HG03439 (cell line): ENCODE data around the gene PANX2.

Experiments used
- ATAC-seq: cut with Tn5 transposase; IDR thresholded peaks from one replicate; pipeline ENCODE4 v1.9.1; 2021; ENCODE audit warnings: mild to moderate bottlenecking, moderate library complexity; ENCODE audit not compliant: unreplicated experiment

Gene PANX2

DNA sequence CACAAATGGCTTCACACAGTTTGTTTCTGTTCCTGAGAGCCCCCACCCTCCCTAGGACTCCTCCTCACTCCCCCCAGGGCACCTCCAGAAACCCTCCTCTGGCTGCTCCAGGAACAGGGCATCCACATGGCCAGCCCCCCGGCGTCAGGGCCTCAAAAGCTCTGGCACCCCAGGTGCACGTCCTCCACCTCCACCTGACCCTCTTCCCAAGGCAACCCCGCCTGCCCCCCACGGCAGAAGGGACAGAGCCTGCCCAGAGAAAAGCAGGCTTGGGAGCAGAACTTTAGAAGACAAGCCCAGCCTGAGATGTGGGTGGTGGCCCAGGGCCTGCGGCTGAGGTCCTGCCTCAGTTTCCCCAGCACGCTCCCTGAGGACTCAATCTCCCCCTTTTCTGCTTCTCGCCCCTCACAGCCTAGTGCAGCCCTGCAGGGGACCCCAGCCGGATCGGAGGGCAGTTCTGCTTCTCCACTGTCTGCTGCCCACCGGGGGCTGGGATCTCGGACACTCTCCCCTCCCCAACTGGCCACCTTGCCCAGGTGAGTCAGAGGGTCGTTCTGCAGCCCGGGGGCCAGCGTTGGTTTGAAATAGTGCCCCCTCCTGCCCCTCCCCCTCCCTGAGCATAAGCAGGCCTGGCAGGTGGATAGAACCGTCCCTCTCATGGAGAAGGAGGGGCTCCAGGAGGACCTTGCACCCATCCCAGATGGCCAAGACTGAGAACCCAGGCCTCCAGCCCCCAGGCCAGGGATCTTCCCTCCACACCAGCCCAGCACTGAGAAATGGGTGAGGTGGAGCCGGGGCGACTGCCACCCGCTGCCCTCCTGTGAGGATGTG lies 12.8 kb downstream of the PANX2 start:
- no peak for ATAC-seq

DNA sequence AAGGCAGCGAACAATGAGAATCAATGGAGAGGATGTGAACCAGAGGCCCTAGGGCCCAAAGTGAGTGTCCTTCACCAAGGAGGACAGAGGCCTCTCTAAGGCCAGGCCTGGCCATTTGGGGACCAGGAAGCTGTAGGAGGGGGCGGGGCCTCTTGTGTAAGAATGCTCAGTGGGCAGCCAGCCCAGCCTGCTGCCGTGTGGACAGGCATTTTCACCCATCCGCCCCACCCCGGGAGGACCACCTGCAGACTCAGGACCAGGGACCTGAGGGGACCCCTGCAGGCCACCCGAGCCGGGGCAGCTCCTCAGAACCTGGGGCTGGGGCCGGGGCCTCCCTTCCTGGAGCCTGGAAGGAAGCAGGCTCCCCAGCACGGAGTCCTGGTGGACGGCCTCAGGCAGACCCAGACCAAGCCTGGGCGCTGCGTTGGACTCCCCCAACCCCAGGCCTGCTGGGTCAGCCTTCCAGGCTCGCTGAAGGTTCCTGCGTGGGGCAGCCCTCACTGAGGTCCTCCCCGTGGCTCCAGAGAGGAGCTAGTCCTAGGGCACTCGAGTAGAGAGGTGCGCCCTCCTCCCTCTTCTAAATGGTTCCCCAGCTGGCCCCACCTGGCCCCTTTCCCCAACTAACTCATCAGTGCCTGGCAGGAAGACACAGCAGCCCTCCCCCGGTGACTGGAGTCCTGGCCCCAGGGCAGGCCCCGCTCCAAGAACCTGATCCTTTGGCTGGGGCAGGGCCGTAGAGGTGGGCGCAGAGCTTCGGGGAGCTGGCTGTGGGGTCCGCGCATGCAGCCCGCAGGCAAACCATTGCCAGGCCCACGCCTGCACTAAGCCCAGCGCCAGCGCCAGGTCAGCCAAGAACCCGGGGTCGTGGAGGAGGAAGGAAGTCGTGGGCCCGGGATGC lies 13.7 kb downstream of the PANX2 start:
- no peak for ATAC-seq

DNA sequence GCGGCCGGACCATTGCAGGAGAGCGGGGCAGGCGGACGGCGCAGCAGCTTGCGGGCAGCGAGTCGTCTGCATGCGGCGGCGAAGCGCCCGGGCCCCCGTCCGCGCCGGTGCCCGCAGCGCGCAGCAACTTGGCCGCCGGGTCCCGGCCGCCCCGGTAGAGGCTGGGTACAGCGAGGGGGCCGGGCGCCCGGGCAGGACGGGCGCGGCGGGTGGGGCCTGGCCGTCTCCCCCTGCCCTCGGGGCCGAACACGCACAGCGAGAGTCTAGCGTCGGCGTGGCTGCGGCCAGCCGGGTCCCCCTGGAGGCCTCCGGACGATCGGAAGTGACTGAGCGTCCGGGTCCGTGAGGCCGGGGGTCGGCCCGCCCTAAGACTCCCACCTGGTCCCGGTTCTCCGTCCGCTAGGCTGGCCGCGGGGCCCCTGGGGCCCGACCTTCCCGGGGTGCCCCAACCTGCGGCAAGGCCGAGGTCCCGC lies 14.4 kb downstream of the PANX2 start:
- ATAC-seq, result no peak

DNA sequence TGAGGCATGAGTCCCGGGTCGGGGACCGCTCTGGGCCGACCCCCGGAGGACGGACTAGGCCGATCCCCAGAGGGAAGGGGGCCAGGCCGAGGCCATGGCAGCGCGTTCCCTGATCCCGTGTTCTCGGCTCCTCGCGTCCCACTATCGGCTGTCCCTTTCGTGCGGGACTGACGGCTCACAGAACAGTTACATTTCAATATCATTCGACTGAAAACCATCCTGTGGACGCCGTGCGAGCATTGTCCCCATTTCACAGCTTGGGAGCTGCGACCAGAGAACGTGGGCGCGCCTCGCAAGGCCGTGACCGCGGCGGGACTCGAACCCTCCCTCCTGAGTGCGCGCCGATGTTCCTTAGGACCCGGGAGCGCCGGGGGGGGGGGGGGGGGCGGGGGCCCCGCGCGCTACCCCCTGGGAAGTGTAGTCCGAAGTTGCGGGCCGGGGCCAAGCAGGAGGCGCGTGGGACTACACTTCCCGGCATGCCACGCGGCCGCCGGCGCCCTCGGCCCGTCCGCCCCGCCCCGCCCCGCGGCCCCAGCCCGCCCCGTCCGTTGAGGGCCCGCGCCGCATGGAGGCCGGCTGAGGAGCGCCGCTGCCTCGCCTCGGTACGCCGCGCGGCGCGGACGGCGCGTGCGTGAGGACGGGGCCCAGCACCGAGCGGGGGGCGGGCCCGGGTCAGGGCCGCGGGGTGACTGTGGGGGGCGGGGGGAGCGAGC lies 15.0 kb downstream of the PANX2 start, which contains the start of gene TRABD:
Gene TRABD (plus strand): TSS at position 539 of the 713 bp plus-strand sequence. CDS start 7,148 bp downstream, outside the sequence.
- peak; percentile 28 for ATAC-seq

DNA sequence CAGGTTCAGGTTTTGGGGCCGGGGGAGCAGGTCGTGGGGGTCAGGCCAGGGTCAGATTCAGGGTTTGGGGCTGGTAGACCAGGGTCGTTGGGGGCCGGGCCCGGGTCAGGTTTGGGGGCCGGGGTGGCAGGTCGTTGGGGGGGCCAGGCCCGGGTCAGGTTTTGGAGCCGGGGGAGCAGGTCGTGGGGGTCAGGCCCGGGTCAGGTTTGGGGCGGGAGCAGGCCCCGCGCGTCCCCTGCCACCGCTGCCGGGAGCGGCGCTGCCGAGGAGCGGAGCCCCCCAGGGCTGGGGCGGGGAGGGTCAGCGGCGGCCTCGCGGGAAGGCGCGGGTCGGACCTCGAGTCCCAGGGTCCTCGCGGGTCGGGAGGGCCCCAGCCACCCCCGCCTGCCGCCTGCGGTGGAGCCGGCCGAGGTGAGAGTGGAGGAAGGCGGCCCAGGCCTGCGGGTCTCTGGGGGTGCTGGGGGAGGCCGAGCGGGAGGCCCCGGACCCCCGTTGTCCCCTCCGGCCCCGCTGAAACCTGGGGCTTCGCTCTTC lies 15.7 kb downstream of the PANX2 start:
- ATAC-seq, result no peak

DNA sequence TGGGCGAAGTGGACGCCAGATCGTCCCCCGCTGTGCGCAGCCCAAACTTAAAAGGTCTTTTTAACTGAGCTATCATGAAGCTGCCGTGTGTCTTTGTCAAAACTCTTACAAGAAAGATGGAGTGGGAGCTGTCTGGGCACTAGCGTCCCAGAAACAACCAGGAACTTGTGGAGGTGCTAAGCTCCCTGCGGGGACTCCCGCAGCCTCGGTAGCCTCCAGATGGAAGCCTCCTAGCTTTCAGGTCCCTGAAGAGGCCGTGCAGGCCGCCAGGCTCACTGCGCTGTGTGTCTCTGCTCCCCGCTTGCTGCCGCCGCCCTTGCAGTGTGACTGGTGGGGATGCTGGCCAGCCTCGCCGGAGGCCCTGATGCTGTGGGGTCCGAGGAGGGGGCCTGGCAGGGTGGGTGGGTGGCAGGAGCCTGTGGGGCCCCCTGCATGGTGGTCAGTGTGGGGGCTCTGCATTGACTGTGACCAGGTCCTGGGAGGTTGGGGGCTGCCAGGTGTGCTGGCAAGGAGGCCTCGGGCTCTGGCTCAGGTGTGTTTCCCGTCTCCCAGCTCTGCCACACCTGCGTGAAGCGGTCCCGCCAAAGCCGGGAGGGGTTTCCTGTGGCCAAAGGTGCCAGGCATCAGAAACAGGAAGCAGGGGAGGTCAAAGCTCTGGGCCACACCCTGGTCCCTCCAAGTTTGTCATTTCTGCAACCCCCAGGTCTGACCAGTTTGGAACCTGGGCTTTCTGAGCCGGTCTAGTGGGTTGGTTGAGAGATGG lies 16.4 kb downstream of the PANX2 start:
- no peak for ATAC-seq

DNA sequence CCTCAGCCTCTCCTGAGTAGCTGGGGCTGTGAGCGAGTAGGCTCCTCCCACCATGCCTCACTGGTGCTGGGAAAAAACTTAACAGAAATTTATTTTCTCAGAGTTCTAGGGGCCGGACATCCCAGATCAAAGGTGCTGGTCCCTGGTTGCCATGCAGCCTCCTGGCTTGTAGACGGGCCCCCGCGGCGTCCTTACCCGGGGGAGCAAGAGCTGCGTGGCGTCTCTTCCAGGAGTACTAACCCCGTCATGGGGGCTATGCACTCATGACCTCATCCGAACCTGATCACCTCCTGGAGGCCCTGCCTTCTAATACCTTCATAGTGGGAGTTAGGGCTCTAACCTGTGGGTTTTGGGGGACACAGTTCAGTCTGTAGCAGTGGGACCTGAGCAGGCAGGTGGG lies 17.8 kb downstream of the PANX2 start:
- no peak for ATAC-seq

DNA sequence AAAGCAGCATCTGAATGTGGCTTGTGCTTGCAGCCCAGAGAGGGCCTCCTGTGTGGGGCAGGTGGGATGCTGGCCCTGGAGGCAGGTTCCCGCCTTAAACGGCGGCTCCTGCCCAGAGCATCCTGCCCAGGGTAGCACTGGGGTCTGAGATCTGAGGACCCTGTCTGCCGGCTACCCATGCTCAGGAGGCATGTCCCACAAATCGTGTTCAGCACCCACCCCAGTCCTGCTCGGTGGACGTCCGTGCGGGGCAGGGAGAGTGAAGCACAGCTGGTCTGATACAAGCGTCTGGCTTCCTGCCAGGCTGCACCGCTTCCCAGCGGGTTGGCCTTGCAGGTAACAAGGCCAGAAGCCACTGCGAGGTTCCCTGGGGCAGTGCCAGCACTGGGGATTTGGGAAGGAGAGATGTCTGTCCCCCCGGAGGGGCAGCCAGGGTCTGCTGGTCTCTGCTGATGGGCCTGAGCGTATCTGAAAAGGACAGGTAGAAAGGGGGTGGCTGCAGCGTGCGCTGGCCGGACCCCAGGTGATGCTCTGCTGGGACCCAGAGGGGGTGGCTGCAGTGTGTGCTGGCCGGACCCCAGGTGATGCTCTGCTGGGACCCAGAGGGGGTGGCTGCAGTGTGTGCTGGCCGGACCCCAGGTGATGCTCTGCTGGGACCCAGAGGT lies 18.8 kb downstream of the PANX2 start:
- ATAC-seq, result no peak

DNA sequence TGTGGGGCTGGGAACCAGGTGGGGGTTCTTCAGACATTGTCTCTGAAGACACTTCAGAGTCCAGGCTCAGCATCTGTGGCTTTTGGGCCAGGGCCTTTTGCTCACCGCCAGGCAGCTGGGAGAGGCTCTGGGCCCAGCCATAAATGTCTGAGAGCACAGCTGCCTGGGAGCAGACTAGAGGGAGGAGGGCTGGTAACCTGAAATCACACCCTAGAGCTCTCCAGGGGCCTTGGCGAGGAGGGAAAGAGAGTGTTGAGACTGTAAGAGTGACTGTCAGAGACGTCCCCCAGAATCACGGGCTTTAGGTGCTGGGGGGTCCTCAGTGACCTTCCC lies 19.3 kb downstream of the PANX2 start:
- no peak for ATAC-seq

DNA sequence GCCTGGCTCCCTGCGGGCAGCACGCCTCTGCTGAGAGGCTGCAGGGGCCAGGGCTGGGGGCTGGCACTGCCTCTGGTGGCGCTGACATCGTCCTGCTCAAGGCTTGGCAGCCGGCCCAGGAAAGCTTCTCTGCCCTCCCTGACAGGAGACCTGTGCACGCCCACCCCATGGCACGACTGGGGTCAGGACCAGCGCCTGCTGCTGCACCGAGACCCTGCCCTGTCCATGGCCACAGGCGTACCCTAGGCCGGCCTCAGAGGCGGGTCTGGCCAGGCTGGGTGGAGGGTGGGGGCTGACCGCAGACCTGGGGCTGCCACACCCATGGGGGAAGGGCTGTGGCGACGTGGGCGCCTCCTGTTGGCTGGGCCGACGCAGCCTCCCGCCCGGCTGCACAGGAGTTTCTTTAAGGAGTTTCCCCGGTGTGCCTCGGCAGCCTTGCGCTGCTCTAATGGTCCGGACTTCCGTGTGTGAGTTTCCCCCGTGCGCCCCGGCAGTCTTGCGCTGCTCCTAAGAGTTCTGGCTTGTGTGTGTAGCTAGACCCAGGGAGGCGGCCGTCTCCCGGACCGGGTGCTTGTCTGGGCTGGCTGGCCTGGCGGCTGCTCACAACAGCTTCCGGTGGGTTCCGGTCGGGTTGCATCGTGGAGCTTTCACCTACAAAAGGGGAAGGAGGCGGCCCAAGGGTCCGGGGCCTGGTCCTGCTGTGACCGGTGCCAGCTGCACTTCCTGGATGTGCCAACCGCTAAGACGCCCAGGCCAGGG lies 19.8 kb downstream of the PANX2 start:
- peak; percentile 38 for ATAC-seq

DNA sequence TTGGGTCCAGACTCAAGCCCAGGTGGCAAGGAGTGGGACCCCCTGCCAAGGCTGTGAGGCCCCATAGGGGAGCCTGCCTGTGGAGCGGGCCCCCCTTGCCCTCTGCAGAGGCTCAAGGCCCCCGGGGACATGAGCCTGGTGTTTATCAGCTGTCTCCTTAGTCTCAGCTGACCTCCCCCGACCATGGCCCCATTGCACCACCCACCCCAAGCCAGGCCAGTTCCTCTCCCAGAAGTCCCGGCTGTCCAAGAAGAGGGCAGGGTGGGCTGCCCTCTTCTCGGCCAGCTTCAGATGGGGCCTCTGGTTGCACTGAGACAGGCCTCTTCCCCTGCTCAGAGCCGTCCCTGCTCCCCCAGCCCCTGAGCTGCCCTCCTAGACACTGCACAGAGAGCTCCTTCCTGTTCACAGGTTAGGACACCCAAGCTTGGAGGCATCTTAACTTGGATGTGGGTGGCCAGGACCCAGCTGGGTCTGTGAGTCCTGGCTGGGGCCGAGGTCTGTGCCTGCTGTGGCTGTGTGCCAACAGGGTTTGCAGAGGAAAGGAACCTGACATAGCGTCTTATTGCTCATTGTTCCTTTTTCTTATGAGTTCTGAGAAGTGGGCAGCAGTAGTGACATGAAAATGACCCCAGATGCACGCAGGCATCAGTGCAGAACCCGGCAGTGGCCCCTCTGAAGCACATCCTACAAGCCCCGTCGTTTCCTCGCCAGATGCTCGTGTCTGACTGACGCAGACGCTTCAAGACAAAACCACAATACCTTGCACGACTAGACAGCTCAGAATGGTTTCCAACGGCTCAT lies 20.6 kb downstream of the PANX2 start:
- ATAC-seq, result no peak

DNA sequence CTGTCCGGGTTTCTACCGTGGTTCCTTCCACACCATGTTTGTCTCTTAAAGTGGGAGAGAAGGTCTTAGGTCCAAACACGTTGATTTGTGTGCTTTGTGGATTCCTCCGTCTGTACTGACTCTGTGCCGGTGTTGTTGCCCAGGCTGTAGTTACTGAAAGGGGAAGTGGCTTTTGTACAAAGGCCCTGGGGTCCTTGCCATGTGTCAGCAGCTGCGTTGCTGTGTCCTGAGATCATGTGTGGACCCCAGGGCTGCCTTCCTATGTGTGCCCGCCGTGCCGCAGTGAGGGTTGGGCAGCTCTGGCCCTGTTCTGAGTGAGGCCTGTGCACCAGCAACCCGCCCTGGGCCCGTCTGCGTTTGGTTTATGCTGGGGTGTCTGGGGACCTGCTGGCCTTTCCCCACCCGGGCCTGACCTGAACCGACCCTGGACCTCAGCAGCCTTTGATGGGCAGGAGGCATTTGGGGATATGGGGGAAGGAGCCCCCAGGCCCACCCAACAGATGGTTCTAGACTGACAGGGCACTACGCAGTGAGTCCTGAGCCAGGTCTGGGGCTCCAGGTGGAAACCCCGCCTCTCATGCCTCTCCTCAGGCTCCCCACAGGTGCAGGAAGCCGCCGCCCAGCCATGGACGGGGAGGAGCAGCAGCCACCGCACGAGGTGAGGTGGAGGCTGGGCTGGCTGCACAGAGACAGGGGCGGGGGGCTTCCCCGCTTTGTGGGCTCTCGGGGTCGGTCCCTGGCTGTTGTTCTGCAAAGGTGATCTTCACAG lies 22.1 kb downstream of the PANX2 start:
- ATAC-seq, result no peak

DNA sequence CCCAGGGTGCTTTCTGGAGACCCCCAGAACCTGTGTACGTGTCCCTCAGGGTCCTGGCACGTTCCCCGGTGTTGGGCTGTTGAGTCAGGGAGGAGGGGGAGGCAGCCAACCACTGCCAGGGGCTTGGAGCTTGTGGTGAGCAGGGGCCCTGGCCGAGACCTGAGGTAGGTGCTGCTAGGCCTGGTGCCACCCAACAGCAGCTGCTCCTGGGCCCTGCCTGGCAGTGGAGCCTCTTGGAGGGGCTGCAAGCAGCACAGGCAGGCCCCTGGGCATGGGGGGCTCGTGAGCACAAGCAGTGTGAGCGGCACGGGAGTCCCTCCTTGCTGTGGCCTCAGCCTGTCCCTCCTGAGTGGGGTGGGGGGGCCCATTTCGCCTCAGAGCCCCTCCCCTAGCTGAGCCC lies 23.1 kb downstream of the PANX2 start:
- no peak for ATAC-seq

DNA sequence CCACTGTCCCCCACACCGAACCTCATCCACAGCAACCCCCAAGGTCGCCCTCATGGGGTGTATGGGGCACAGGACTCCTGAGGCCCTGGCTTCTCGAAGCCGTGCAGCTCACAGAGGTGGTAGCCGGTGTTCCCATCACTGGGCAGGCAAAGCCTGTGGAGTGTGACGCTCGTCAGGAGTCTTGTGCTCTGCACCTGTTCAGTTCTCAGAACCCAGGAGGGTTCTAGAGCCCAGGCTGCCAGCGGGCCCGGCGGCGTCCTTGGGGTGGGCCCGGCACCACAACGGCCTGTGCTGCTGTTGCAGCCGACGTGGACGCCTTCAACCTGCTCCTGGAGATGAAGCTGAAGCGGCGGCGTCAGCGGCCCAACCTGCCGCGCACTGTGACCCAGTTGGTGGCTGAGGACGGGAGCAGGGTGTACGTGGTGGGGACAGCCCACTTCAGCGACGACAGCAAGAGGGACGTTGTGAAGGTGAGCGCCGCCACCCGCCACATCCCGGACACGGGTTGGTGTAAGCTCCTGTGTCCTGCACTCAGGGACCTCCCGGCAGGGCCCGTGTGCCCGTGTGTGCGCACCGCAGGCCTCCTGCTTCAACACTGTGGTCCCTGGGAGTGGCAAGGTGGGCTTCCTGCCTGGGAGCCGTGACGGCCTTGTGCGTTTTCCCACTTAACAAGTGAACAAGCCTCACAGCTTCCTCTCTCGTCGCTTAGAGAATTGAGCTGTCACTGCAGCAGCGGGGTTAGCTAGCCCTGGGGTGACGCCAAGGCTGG lies 23.7 kb downstream of the PANX2 start:
- ATAC-seq, result no peak

DNA sequence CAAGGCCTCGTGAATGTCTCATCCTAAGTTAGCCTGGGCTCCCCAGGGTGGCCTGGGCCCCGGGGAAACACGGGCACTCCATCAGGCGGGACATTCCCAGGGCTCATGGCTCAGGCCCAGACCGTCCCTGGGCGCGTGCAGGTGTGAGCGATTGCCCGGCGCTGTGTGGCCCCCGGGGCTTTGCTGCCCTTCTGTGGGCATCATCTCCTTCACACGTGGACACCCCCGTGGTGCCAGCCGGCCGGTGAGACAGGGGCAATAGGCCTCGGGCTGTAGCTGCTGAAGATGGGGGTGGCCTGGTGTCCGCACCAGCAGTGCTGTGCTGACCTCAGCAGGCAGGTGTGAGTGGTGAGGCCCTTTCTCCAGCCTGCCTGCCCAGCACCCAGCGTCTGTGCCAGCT lies 25.7 kb downstream of the PANX2 start:
- no peak for ATAC-seq

DNA sequence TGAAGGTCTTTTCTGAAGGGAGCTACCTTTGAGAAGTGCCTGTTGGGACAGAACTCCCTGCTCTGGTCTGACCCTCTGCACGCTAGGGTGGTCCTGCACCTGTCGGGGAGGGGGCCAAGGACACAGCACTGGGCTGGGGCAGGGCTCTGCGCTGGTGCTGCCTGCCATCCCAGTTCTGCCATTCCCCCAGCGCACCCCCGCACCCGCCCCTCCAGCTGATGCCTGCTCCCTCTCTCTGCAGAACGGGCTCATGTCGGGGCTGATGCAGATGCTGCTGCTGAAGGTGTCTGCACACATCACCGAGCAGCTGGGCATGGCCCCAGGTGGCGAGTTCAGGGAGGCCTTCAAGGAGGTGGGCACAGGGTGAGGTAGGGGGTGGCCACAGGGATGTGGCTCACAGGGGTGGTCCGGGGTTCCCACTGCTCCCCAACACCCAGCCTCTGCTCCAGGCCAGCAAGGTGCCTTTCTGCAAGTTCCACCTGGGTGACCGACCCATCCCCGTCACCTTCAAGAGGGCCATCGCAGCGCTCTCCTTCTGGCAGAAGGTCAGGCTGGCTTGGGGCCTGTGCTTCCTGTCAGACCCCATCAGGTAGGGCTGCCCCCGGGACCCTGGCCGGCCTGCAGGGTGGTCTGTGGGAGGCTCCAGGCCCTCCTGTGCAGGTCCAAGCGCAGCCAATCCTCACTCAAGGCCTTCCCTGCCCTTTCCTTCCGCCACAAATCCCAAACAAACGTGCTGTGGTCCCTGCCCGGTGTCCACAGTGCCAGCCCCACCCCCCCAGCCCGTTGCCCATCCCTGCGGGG lies 26.7 kb downstream of the PANX2 start:
- no peak for ATAC-seq
